AG09309 (cell line): ENCODE measurements around the gene MATN1.

Experiments
- DNase-seq: peaks from one replicate; pipeline ENCODE4 v3.0.0-alpha.2; 2010; ENCODE audit warnings: low read depth
- H3K4me3 ChIP-seq: 2 replicates; pipeline ENCODE4 v1.5.1; 2011; ENCODE audit warnings: mild to moderate bottlenecking, low read depth, low read length, moderate library complexity; ENCODE audit not compliant: control insufficient read depth
- TF ChIP-seq, protein P1 (sequence below): IDR thresholded peaks from 2 replicates; pipeline ENCODE4 v1.5.1; 2011; ENCODE audit warnings: mild to moderate bottlenecking, low read depth, low read length, inconsistent platforms; ENCODE audit not compliant: insufficient read depth, control insufficient read depth; ENCODE audit errors: missing control alignments

MATN1 gene

GRCh38 chr1:30721812-30722537 is 1.4 kb downstream of the MATN1 start:
- TF ChIP-seq, protein P1, sequence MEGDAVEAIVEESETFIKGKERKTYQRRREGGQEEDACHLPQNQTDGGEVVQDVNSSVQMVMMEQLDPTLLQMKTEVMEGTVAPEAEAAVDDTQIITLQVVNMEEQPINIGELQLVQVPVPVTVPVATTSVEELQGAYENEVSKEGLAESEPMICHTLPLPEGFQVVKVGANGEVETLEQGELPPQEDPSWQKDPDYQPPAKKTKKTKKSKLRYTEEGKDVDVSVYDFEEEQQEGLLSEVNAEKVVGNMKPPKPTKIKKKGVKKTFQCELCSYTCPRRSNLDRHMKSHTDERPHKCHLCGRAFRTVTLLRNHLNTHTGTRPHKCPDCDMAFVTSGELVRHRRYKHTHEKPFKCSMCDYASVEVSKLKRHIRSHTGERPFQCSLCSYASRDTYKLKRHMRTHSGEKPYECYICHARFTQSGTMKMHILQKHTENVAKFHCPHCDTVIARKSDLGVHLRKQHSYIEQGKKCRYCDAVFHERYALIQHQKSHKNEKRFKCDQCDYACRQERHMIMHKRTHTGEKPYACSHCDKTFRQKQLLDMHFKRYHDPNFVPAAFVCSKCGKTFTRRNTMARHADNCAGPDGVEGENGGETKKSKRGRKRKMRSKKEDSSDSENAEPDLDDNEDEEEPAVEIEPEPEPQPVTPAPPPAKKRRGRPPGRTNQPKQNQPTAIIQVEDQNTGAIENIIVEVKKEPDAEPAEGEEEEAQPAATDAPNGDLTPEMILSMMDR, result no peak
- no peak for DNase-seq
- no peak overlapping the region for H3K4me3 ChIP-seq

- H3K4me3 ChIP-seq, result no peak overlapping the region
- DNase-seq, result no peak
- TF ChIP-seq, protein P1, result no peak
Measured at GRCh38 chr1:30721341-30721793, 2.0 kb downstream of the MATN1 start.

- no peak overlapping the region for H3K4me3 ChIP-seq
- no peak for DNase-seq
- TF ChIP-seq, protein P1, result no peak
Measured at GRCh38 chr1:30720271-30721223, 2.8 kb downstream of the MATN1 start.

- no peak for DNase-seq
- H3K4me3 ChIP-seq, result peak overlapping the region; percentile 71
- TF ChIP-seq, protein P1, result no peak
Measured at GRCh38 chr1:30719406-30720270, 3.7 kb downstream of the MATN1 start.

GRCh38 chr1:30718636-30719405 is 4.6 kb downstream of the MATN1 start:
- TF ChIP-seq, protein P1, result peak; percentile 90
- peak overlapping the region; percentile 71 for H3K4me3 ChIP-seq
- peak; percentile 93 for DNase-seq
